Duodenal mucosa (tissue), 2 donors: ENCODE measurements around the gene KCNA1.

ENCODE experiments used
- H3K27ac ChIP-seq: one replicate; pipeline ENCODE4 v1.7.0; 2013; ENCODE audit warnings: low read depth, low read length
- H3K27me3 ChIP-seq, 2 donors: one replicate each; pipeline ENCODE4 v1.7.0; 2013; ENCODE audit warnings: low read length in 2 of 2, control low read depth in 1 of 2; ENCODE audit not compliant: insufficient read depth in 2 of 2, control insufficient read depth in 1 of 2
- H3K36me3 ChIP-seq, 2 donors: one replicate each; pipeline ENCODE4 v1.7.0; 2013; ENCODE audit warnings: low read length in 2 of 2, control low read depth in 1 of 2; ENCODE audit not compliant: insufficient read depth in 2 of 2, control insufficient read depth in 1 of 2
- H3K4me1 ChIP-seq, 2 donors: one replicate each; pipeline ENCODE4 v1.7.0; 2013; ENCODE audit warnings: low read length in 2 of 2, control low read depth in 1 of 2; ENCODE audit not compliant: insufficient read depth in 2 of 2, control insufficient read depth in 1 of 2
- H3K4me3 ChIP-seq, 2 donors: one replicate each; pipeline ENCODE4 v1.7.0; 2013; ENCODE audit warnings: low read length in 2 of 2, low read depth in 1 of 2
- H3K9ac ChIP-seq, 2 donors: one replicate each; pipeline ENCODE4 v1.7.0; 2013; ENCODE audit warnings: low read length in 2 of 2, low read depth in 1 of 2
- H3K9me3 ChIP-seq, 2 donors: one replicate each; pipeline ENCODE4 v1.7.0; 2013; ENCODE audit warnings: low read length in 2 of 2, control low read depth in 1 of 2; ENCODE audit not compliant: control insufficient read depth in 1 of 2

KCNA1 gene

GRCh38 chr12:4909734-4910501 lies at the start of gene KCNA1:
TSS of gene KCNA1 (plus strand) at chr12:4909905. CDS start at chr12:4911379, 1,474 bp downstream.
- H3K4me3 ChIP-seq = peak within 1 kb of the TSS; percentile 52 to 61
- peaks cover 0 to 9% of the 10 kb centered on the region in 2 donors for H3K4me1 ChIP-seq
- no peak within 1 kb of the TSS for H3K9ac ChIP-seq
- H3K36me3 ChIP-seq = no peaks in the 10 kb centered on the region
- H3K9me3 ChIP-seq = no peaks in the 10 kb centered on the region
- H3K27ac ChIP-seq = no peak within 1 kb of the TSS
- peaks cover 49 to 75% of the 10 kb centered on the region in 2 donors for H3K27me3 ChIP-seq

- Histone ChIP-seq H3K4me1 (peaks cover 0 to 10% of the 10 kb centered on the region in 2 donors), H3K27me3 (peaks cover 16 to 38% of the 10 kb centered on the region in 2 donors), H3K27ac (no peak overlapping the region), H3K36me3 (no peaks in the 10 kb centered on the region), H3K9me3 (no peaks in the 10 kb centered on the region), H3K9ac (no peak overlapping the region), H3K4me3 (no peak overlapping the region)
These were observed 49.0 kb upstream of the KCNA1 start for GRCh38 chr12:4860741-4861140.

DNA sequence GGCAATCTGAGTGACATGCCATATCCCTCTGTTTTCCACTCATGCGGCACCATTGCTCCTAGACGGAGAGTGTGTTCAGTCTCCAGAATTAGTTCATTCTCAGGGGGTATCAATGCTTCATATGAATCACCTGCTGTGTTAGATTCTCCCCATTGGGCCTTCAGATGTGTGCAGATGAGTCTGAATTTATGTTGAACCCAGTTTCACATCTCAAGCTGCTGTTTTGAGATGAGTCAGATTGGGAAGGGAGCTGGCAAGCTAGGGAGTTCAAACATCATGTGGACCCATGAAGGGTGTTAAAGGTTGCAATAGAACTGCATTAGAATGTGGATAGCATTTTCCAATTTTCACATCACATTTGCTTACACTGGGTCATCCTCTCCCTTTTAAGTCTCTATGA lies 46.9 kb upstream of the KCNA1 start:
- no peak overlapping the region for H3K9ac ChIP-seq
- H3K9me3 ChIP-seq = no peaks in the 10 kb centered on the region
- H3K27ac ChIP-seq = no peak overlapping the region
- H3K4me1 ChIP-seq = peaks cover 0 to 7% of the 10 kb centered on the region in 2 donors
- no peak overlapping the region for H3K4me3 ChIP-seq
- peaks cover 16 to 37% of the 10 kb centered on the region in 2 donors for H3K27me3 ChIP-seq
- no peaks in the 10 kb centered on the region for H3K36me3 ChIP-seq

DNA sequence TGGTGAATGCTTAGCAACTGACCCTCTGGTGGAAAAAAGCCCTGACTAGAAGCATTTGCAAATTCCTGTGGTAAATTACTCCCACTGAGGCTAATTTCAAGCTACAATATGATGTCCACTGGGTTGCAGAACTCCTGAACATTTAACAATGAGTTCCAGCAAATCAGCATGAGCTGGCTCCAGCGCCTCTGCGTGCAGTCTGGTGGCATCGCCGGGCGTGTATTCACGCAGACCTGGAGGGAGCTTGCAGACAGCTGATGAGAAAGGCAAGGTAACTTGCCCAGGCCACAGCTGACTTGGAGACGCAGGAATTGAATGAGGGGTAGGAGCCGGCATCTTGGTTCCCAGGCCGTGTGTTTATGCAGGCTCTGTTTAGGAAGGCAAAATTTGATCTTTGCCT lies 45.1 kb upstream of the KCNA1 start:
- no peak overlapping the region for H3K27ac ChIP-seq
- H3K9ac ChIP-seq = no peak overlapping the region
- no peaks in the 10 kb centered on the region for H3K4me1 ChIP-seq
- H3K9me3 ChIP-seq = no peaks in the 10 kb centered on the region
- no peaks in the 10 kb centered on the region for H3K36me3 ChIP-seq
- H3K27me3 ChIP-seq = peaks cover 8 to 21% of the 10 kb centered on the region in 2 donors
- H3K4me3 ChIP-seq = no peak overlapping the region

DNA sequence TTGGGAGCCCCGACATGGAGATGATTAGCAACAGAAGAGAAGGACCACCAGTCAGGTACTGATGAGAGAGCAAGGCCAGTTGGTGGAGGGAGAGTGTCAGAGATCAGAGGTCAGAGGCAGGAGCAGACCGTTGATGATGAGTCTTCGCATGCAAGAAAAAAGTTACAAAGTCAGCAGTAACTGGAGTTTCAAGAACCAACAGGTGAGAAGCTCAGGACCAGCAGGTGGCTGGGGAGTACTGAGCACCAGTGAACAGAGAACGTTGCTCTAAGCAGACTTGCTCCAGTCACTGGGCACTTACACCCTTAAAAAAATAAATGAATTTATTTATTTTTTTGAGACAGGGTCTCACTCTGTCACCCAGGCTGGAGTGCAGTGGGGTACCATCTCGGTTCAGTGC lies 44.5 kb upstream of the KCNA1 start:
- no peaks in the 10 kb centered on the region for H3K36me3 ChIP-seq
- peaks cover 8 to 14% of the 10 kb centered on the region in 2 donors for H3K27me3 ChIP-seq
- no peak overlapping the region for H3K9ac ChIP-seq
- H3K9me3 ChIP-seq = no peaks in the 10 kb centered on the region
- H3K4me3 ChIP-seq = no peak overlapping the region
- no peak overlapping the region for H3K27ac ChIP-seq
- H3K4me1 ChIP-seq = no peaks in the 10 kb centered on the region

GRCh38 chr12:4866299-4866698 lies 43.4 kb upstream of the KCNA1 start:
- H3K4me1 ChIP-seq = no peaks in the 10 kb centered on the region
- no peak overlapping the region for H3K9ac ChIP-seq
- peaks cover 8 to 13% of the 10 kb centered on the region in 2 donors for H3K27me3 ChIP-seq
- H3K9me3 ChIP-seq = no peaks in the 10 kb centered on the region
- no peak overlapping the region for H3K27ac ChIP-seq
- no peak overlapping the region for H3K4me3 ChIP-seq
- no peaks in the 10 kb centered on the region for H3K36me3 ChIP-seq

DNA sequence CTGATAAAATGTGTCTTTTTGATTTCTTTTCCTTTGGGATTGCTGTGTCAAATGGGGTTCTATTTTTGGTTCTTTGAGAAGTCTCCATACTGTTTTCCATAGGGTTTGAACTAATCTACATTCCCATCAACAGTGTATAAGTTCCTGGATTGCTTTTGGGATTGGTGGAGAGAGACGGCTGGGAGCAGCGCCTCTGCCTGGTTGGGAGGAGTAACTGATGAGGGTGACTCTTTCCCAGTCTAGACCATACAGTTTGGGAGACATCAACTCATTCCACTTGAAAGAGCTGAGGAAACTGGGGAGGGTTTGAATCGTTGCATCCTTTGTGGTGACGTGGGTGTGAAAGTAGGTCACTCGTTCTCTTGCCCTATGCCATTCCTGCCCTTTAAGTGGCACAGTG lies 42.3 kb upstream of the KCNA1 start:
- no peak overlapping the region for H3K4me3 ChIP-seq
- no peak overlapping the region for H3K9ac ChIP-seq
- H3K4me1 ChIP-seq = no peaks in the 10 kb centered on the region
- H3K27ac ChIP-seq = no peak overlapping the region
- H3K27me3 ChIP-seq = peaks cover 8 to 13% of the 10 kb centered on the region in 2 donors
- H3K36me3 ChIP-seq = no peaks in the 10 kb centered on the region
- H3K9me3 ChIP-seq = no peaks in the 10 kb centered on the region

GRCh38 chr12:4870423-4870822 lies 39.3 kb upstream of the KCNA1 start:
- no peak overlapping the region for H3K4me3 ChIP-seq
- H3K9me3 ChIP-seq = no peaks in the 10 kb centered on the region
- no peaks in the 10 kb centered on the region for H3K4me1 ChIP-seq
- H3K27ac ChIP-seq = no peak overlapping the region
- H3K9ac ChIP-seq = no peak overlapping the region
- H3K36me3 ChIP-seq = no peaks in the 10 kb centered on the region
- peaks cover 4 to 8% of the 10 kb centered on the region in 2 donors for H3K27me3 ChIP-seq

DNA sequence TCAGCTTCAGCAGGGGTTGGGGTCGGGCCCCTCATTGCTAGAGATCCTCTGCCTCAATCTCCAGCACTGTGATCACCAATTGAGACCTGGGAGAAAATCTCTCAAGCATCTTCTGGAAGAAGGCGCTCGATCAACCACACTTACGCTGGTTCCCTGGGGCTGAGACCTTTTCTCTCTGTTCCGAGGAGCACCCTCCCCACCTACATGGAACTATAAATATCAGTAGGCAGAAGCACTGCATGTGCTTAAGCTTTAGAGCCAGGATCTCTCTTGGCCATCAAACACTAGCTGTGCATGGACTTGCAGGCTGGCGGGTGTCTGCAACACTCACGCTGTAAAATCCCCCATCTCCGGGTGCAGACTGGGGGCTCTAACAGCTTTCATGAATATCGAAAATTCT lies 38.2 kb upstream of the KCNA1 start:
- Histone ChIP-seq H3K9ac (no peak overlapping the region), H3K36me3 (no peaks in the 10 kb centered on the region), H3K27me3 (peaks cover 4 to 8% of the 10 kb centered on the region in 2 donors)

DNA sequence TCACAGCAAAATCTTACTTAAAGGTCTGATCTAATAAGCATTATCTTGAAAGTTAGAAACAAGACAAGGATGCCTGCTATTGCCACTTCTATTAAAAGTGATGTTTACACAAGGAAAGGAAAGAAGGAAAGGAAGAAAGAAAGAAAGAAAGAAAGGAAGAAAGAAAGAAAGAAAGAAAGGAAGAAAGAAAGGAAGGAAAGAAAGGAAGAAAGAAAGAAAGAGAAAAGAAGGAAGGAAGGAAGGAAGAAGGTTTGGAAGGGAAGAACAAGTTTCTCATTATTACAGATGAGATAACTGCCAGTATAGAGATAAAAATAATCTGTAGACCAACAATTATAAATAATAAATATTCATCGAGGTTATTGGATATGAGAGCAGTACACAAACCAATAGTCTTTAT lies 35.8 kb upstream of the KCNA1 start:
- Histone ChIP-seq H3K4me3 (no peak overlapping the region), H3K36me3 (no peaks in the 10 kb centered on the region), H3K9ac (no peak overlapping the region), H3K27ac (no peak overlapping the region), H3K4me1 (no peaks in the 10 kb centered on the region), H3K9me3 (no peaks in the 10 kb centered on the region), H3K27me3 (no peaks in the 10 kb centered on the region)

More for the DNA sequence above, 38.2 kb upstream of the KCNA1 start:
- no peak overlapping the region for H3K4me3 ChIP-seq
- H3K4me1 ChIP-seq = no peaks in the 10 kb centered on the region
- H3K27ac ChIP-seq = no peak overlapping the region
- no peaks in the 10 kb centered on the region for H3K9me3 ChIP-seq
